Upper lobe of left lung (tissue), 6 donors: ENCODE data around the gene TMEM128. TPM values are rescaled to one million over a fixed set of nuclear protein-coding genes. Genes with fewer than 3 reads are reported as not detected.

Experiments
- ATAC-seq, 2 donors: fragments of 200-7000 bp; cut with Tn5 transposase; one replicate each; pipeline ENCODE4 v1.9.1; 2022; ENCODE audit warnings: mild to moderate bottlenecking in 2 of 2, moderate library complexity in 2 of 2; ENCODE audit not compliant: low FRiP score in 2 of 2
- DNase-seq, 2 donors: peaks; one replicate each; pipeline ENCODE4 v3.0.0-alpha.2; 2019 to 2020
- H3K27ac ChIP-seq, 4 donors: fragments of 200-600 bp; sonication (generic); one replicate each; pipeline ENCODE4 v1.5.1; 2016 to 2019
- H3K27me3 ChIP-seq, 4 donors: fragments of 200-600 bp; sonication (generic); one replicate each; pipeline ENCODE4 v1.5.1; 2017 to 2019
- H3K36me3 ChIP-seq, 4 donors: fragments of 200-600 bp; sonication (generic); one replicate each; pipeline ENCODE4 v1.5.1; 2016 to 2019
- H3K4me1 ChIP-seq, 4 donors: fragments of 200-600 bp; sonication (generic); one replicate each; pipeline ENCODE4 v1.5.1; 2018 to 2019
- H3K4me3 ChIP-seq, 4 donors: fragments of 200-600 bp; sonication (generic); one replicate each; pipeline ENCODE4 v1.5.1; 2017 to 2019; ENCODE audit warnings: mild to moderate bottlenecking in 2 of 4, moderate library complexity in 1 of 4
- H3K9me3 ChIP-seq, 4 donors: fragments of 200-600 bp; sonication (generic); one replicate each; pipeline ENCODE4 v1.5.1; 2018 to 2019
- CTCF ChIP-seq, 6 experiments: fragments of 450-650 bp in 4 of 6; fragments of 200-600 bp in 2 of 6; sonication (generic) in 2 of 6; IDR thresholded peaks; one replicate each; pipeline ENCODE4 v1.5.1; 2016 to 2019; ENCODE audit warnings: antibody characterized with exemption in 6 of 6
- EP300 ChIP-seq, 4 donors: sonication (generic); formaldehyde crosslinking; IDR thresholded peaks; one replicate each; pipeline ENCODE4 v1.5.1; 2017; ENCODE audit warnings: antibody characterized with exemption in 4 of 4, control low read depth in 2 of 4
- POLR2A ChIP-seq, 4 donors: fragments of 450-650 bp; IDR thresholded peaks; one replicate each; pipeline ENCODE4 v1.5.1; 2016 to 2017; ENCODE audit warnings: antibody characterized with exemption in 4 of 4, mild to moderate bottlenecking in 2 of 4
- POLR2AphosphoS5 ChIP-seq, 2 donors: sonication (generic); formaldehyde crosslinking; IDR thresholded peaks; one replicate each; pipeline ENCODE4 v1.5.1; 2017; ENCODE audit warnings: antibody characterized with exemption in 2 of 2
- WGBS, 2 donors: methylation state at CpG; one replicate each; pipeline ENCODE4 v1.1.5; 2017 to 2018; 5-methylcytosine and 5-hydroxymethylcytosine counted together
- total RNA-seq, 6 donors: library from RNA; depleted of rRNA in 4 of 6; stranded (reverse); fragments of >200 nt in 4 of 6; gene quantifications; one replicate each; pipeline versions ENCODE4 v1.1.0 to v1.2.1, GENCODE V29; 2016 to 2021
- donor health status: DM: no; HTN: no; CAD: no; lungs with moderate emphysema.
- donor health status: DM: no; HTN: yes; CAD: no; lungs with severe emphysema.

The TMEM128 gene
- total RNA-seq, result 10 to 100 TPM in 5 of 6 donors, 1 to 10 TPM in 1; 7.3 to 30.0 (median 20.2) TPM

GRCh38 chr4:4248029-4248884 is at the start of gene TMEM128:
TMEM128 (minus strand) TSS chr4:4248223; CDS start chr4:4248202, 21 bp downstream.
- peak within 1 kb of the TSS; percentile 88 to 97 (median 94) for H3K27ac ChIP-seq
- no peaks in the 10 kb centered on the region for H3K27me3 ChIP-seq
- H3K4me3 ChIP-seq, result peak within 1 kb of the TSS; percentile 59 to 91 (median 70)
- TF ChIP-seq POLR2A (IDR thresholded peaks at IDR 0.05) (peak; percentile 16 to 87 (median 68)), EP300 (IDR thresholded peaks at IDR 0.05) (no peak), POLR2AphosphoS5 (IDR thresholded peaks at IDR 0.05) (peak; percentile 90 to 92), CTCF (IDR thresholded peaks at IDR 0.05) (peak in 4 of 6 experiments; percentile 4 to 66 (median 54))
- peak; percentile 91 to 93 for DNase-seq
- H3K36me3 ChIP-seq, result peaks cover 6 to 24% (median 16%) of the 10 kb centered on the region in 4 donors
- H3K9me3 ChIP-seq, result no peaks in the 10 kb centered on the region
- ATAC-seq, result peak; percentile 94 to 98
- H3K4me1 ChIP-seq, result peaks cover 17 to 30% (median 18%) of the 10 kb centered on the region in 4 donors
- 1 to 3% methylated on average over 40 to 62 of the region's 62 CpGs for whole genome bisulfite sequencing, 2 donors

- TF ChIP-seq POLR2AphosphoS5 (IDR thresholded peaks at IDR 0.05) (no peak), EP300 (IDR thresholded peaks at IDR 0.05) (no peak), CTCF (IDR thresholded peaks at IDR 0.05) (no peak), POLR2A (IDR thresholded peaks at IDR 0.05) (no peak)
- H3K9me3 ChIP-seq, result no peaks in the 10 kb centered on the region
- ATAC-seq (no peak), DNase-seq (no peak)
- H3K27me3 ChIP-seq, result no peaks in the 10 kb centered on the region
- H3K4me3 ChIP-seq, result no peak overlapping the region
- peaks cover 0 to 18% (median 2%) of the 10 kb centered on the region in 4 donors for H3K36me3 ChIP-seq
- no peak overlapping the region for H3K27ac ChIP-seq
- peaks cover 0 to 10% (median 2%) of the 10 kb centered on the region in 4 donors for H3K4me1 ChIP-seq
- 96% methylated on average over 5 of the region's 5 CpGs for WGBS, 2 donors
Measured at GRCh38 chr4:4296283-4296846, 48.3 kb upstream of the TMEM128 start.

- Histone ChIP-seq H3K4me1 (peaks cover 18 to 34% (median 21%) of the 10 kb centered on the region in 4 donors), H3K27ac (no peak overlapping the region)
- WGBS, 2 donors, result 97 to 98% methylated on average over 3 of the region's 3 CpGs
Measured at GRCh38 chr4:4293279-4293678, 45.3 kb upstream of the TMEM128 start.

More at GRCh38 chr4:4293279-4293678, 45.3 kb upstream of the TMEM128 start:
- DNase-seq, result no peak
- no peaks in the 10 kb centered on the region for H3K36me3 ChIP-seq
- TF ChIP-seq EP300 (IDR thresholded peaks at IDR 0.05), result no peak
- TF ChIP-seq POLR2AphosphoS5 (IDR thresholded peaks at IDR 0.05), result no peak
- TF ChIP-seq CTCF (IDR thresholded peaks at IDR 0.05), result no peak
- no peak for TF ChIP-seq POLR2A (IDR thresholded peaks at IDR 0.05)
- no peaks in the 10 kb centered on the region for H3K9me3 ChIP-seq
- ATAC-seq, result no peak
- no peak overlapping the region for H3K4me3 ChIP-seq
- H3K27me3 ChIP-seq, result no peaks in the 10 kb centered on the region
